Activated CD8-positive, alpha-beta memory T cell treated with anti-CD3 and anti-CD28 coated beads, Interleukin-2, amount 50 U/mL, for 1 hour (primary cell): ENCODE data around the gene PRKCA.
"Not testable (repeated sequence)": the region's sequence is repeated elsewhere in the genome, so short reads cannot be mapped to it uniquely, and the experiment has no call there.

Experiments
- DNase-seq: peaks from one replicate; pipeline ENCODE4 v3.0.0-alpha.2; 2020; ENCODE audit errors: extremely low read depth

PRKCA gene

GRCh38 chr17:66489576-66489975, 187.2 kb downstream of the PRKCA start:
- not testable (repeated sequence) for DNase-seq

GRCh38 chr17:66491213-66491612, 188.8 kb downstream of the PRKCA start:
- no peak for DNase-seq

GRCh38 chr17:66491665-66492064, 189.3 kb downstream of the PRKCA start:
- no peak for DNase-seq

- no peak for DNase-seq
Measured at GRCh38 chr17:66492080-66492479, 189.7 kb downstream of the PRKCA start.

- no peak for DNase-seq
Measured at GRCh38 chr17:66492561-66493005, 190.2 kb downstream of the PRKCA start.

- DNase-seq: no peak
Measured at GRCh38 chr17:66493283-66494019, 191.0 kb downstream of the PRKCA start.

GRCh38 chr17:66494023-66494803, 191.8 kb downstream of the PRKCA start:
- DNase-seq: no peak

- DNase-seq: no peak
Measured at GRCh38 chr17:66495035-66495434, 192.6 kb downstream of the PRKCA start.

GRCh38 chr17:66496306-66496705, 193.9 kb downstream of the PRKCA start:
- DNase-seq: no peak

- no peak for DNase-seq
Measured at GRCh38 chr17:66498580-66498979, 196.2 kb downstream of the PRKCA start.

GRCh38 chr17:66506641-66507040, 204.2 kb downstream of the PRKCA start:
- DNase-seq: no peak

GRCh38 chr17:66507103-66507923, 204.9 kb downstream of the PRKCA start:
- DNase-seq: no peak

GRCh38 chr17:66507982-66508760, 205.8 kb downstream of the PRKCA start:
- no peak for DNase-seq

GRCh38 chr17:66508896-66509844, 206.8 kb downstream of the PRKCA start:
- no peak for DNase-seq

- DNase-seq: no peak
Measured at GRCh38 chr17:66509926-66510325, 207.5 kb downstream of the PRKCA start.

GRCh38 chr17:66511135-66511534, 208.7 kb downstream of the PRKCA start:
- no peak for DNase-seq

- DNase-seq: no peak
Measured at GRCh38 chr17:66514227-66514806, 211.9 kb downstream of the PRKCA start.

GRCh38 chr17:66515974-66516373, 213.6 kb downstream of the PRKCA start:
- no peak for DNase-seq

GRCh38 chr17:66517336-66518009, 215.1 kb downstream of the PRKCA start:
- no peak for DNase-seq
